Mammary epithelial cell (primary cell): ENCODE results near the gene PCDHGA7.

Experiments
- EZH2 ChIP-seq: IDR thresholded peaks from 2 replicates; pipeline ENCODE4 v1.6.1; 2012; ENCODE audit warnings: low read length, inconsistent platforms, borderline replicate concordance
- TF ChIP-seq, protein P1 (sequence below), 2 donors: IDR thresholded peaks in 1 of 2; conservative IDR thresholded peaks in 1 of 2; 2 replicates each; pipeline ENCODE4 v1.5.1; 2011 to 2012; ENCODE audit warnings: inconsistent platforms in 2 of 2, low read length in 2 of 2, mild to moderate bottlenecking in 2 of 2, control low read depth in 1 of 2, low read depth in 1 of 2; ENCODE audit not compliant: insufficient read depth in 1 of 2; ENCODE audit errors: extremely low read depth in 1 of 2

DNA sequence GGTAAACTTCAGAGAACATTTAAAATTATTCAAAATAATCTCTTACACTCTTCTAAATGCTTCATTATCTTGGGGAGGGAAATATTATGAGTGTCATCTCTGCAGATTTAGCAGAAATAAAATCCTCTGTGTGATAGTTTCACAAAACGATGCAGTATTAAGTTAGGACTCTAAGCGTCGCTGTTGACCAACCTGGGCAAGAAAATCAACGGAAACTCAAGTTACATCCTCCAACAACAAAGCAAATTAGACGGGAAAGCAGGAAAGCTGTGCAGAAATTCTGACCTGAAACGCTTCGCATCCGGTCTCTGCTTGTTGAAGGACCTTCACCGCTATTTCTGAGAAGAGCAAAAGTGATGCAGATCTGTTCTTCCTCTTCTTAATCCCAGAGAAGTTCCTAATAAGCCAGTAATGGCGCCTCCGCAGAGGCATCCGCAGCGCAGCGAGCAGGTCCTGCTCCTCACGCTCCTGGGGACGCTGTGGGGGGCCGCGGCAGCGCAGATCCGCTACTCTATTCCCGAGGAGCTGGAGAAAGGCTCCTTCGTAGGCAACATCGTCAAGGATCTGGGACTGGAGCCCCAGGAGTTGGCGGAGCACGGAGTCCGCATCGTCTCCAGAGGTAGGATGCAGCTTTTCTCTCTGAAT, 8.7 kb upstream of the PCDHGA7 start, which contains the start of gene PCDHGA6:
- TF ChIP-seq, protein P1, sequence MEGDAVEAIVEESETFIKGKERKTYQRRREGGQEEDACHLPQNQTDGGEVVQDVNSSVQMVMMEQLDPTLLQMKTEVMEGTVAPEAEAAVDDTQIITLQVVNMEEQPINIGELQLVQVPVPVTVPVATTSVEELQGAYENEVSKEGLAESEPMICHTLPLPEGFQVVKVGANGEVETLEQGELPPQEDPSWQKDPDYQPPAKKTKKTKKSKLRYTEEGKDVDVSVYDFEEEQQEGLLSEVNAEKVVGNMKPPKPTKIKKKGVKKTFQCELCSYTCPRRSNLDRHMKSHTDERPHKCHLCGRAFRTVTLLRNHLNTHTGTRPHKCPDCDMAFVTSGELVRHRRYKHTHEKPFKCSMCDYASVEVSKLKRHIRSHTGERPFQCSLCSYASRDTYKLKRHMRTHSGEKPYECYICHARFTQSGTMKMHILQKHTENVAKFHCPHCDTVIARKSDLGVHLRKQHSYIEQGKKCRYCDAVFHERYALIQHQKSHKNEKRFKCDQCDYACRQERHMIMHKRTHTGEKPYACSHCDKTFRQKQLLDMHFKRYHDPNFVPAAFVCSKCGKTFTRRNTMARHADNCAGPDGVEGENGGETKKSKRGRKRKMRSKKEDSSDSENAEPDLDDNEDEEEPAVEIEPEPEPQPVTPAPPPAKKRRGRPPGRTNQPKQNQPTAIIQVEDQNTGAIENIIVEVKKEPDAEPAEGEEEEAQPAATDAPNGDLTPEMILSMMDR (conservative IDR thresholded peaks at IDR 0.05 in 1 of 2, IDR thresholded peaks at IDR 0.05 in 1 of 2; ENCODE audit: extremely low read depth in 1 of 2, insufficient read depth in 1 of 2, low read depth in 1 of 2, low read length in 2 of 2), result peak; percentile 61 to 65
- TF ChIP-seq EZH2, result no peak
